GM10248 (cell line): ENCODE data around the gene CTRB1.

Source experiments
- CTCF ChIA-PET: fragments of 300-600 bp; sonication (Branson Sonifier 250); formaldehyde crosslinking; extraction: SDS; loops from one replicate; lab custom pipeline; 2021; ENCODE audit warnings: antibody characterized with exemption; lab: Yijun Ruan, JAX
- POLR2A ChIA-PET: fragments of 350-650 bp; sonication (Branson Sonifier 250); formaldehyde crosslinking; extraction: SDS; loops from one replicate; lab custom pipeline; 2020; ENCODE audit warnings: antibody characterized with exemption; lab: Yijun Ruan, JAX
- DNase-seq: peaks from one replicate; pipeline ENCODE4 v3.0.0; 2012; ENCODE audit errors: extremely low spot score
- CTCF ChIP-seq: IDR thresholded peaks from 2 replicates; pipeline ENCODE4 v1.5.1; 2012; ENCODE audit warnings: mild to moderate bottlenecking, low read depth; ENCODE audit errors: extremely low read depth, missing control alignments, control extremely low read depth

Gene CTRB1

GRCh38 chr16:75181630-75182029 is 37.2 kb upstream of the CTRB1 start:
- POLR2A ChIA-PET, result no interaction called here
- no peak for TF ChIP-seq CTCF
- no peak for DNase-seq
- CTCF ChIA-PET, result interaction anchor here (0.8 kb wide), 1 partner anchor 16 kb away, joined by 3 read pairs; no protein-coding TSS in a partner anchor

GRCh38 chr16:75188832-75189477 is 29.8 kb upstream of the CTRB1 start:
- ChIA-PET POLR2A (no interaction called here), CTCF (interaction anchor here (0.8 to 3.1 kb wide), 3 partner anchors 11 to 1981 kb away, joined by 3 to 19 read pairs (median 4); no protein-coding TSS in a partner anchor)
- no peak for DNase-seq
- TF ChIP-seq CTCF, result no peak

GRCh38 chr16:75189638-75190245 is 29.0 kb upstream of the CTRB1 start:
- POLR2A ChIA-PET, result no interaction called here
- DNase-seq, result no peak
- CTCF ChIA-PET, result interaction anchor here (0.8 to 3.1 kb wide), 3 partner anchors 10 to 1980 kb away, joined by 3 to 19 read pairs (median 4); no protein-coding TSS in a partner anchor
- no peak for TF ChIP-seq CTCF

- POLR2A ChIA-PET, result no interaction called here
- no peak for DNase-seq
- CTCF ChIA-PET, result interaction anchor here (1.2 kb wide), 1 partner anchor 41 kb away, joined by 3 read pairs; no protein-coding TSS in a partner anchor
- TF ChIP-seq CTCF, result no peak
Observed at GRCh38 chr16:75192606-75193264, 26.1 kb upstream of the CTRB1 start.

GRCh38 chr16:75193265-75193650 is 25.5 kb upstream of the CTRB1 start:
- ChIA-PET CTCF (interaction anchor here (1.2 kb wide), 1 partner anchor 41 kb away, joined by 3 read pairs; no protein-coding TSS in a partner anchor), POLR2A (no interaction called here)
- no peak for DNase-seq
- no peak for TF ChIP-seq CTCF

GRCh38 chr16:75193730-75194444 is 24.9 kb upstream of the CTRB1 start:
- no peak for TF ChIP-seq CTCF
- ChIA-PET CTCF (interaction anchor here (1.2 kb wide), 1 partner anchor 40 kb away, joined by 3 read pairs; no protein-coding TSS in a partner anchor), POLR2A (no interaction called here)
- no peak for DNase-seq
